Astrocyte of the spinal cord (primary cell): ENCODE measurements around the gene TMEM18.
A peak's percentile ranks its signal among the peaks of the same experiment; 100 is the strongest.

Source experiments
- DNase-seq: peaks from one replicate; pipeline ENCODE4 v3.0.0; 2011; ENCODE audit warnings: low read depth, low spot score
- H3K4me3 ChIP-seq: 2 replicates; pipeline ENCODE4 v1.5.1; 2011; ENCODE audit warnings: low read depth, mild to moderate bottlenecking, low read length, moderate library complexity
- in situ Hi-C: cut with HindIII; loops from 2 replicates; pipeline ENCODE4 v1.10.0; 2017; ENCODE audit warnings: low sequenced_read_pairs
- TF ChIP-seq, protein P1 (sequence below): IDR thresholded peaks from 2 replicates; pipeline ENCODE4 v1.5.1; 2012; ENCODE audit warnings: low read depth, mild to moderate bottlenecking, low read length, inconsistent platforms

The TMEM18 gene

DNA sequence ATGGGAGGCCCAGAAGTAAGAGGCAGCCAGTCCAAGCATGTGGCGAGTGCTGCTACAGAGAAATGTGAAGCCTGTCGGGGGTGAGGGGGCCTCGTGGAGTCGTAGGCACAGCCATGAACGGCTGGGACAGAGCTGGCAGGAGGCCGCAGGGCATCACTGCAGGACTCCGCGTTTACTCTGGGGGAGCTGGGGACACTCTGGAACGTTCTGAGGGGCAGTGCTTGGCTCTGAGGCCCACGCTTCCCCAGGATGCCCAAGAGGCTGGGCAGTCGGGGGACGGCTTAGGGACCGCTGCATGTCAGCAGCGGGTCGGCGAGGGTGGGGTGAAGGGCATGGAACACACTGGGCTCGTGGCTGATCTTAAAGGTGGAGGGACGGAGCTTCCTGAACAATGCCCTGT, 6.6 kb downstream of the TMEM18 start:
- H3K4me3 ChIP-seq = no peak overlapping the region
- in situ Hi-C loops = no loop called here
- DNase-seq = no peak
- TF ChIP-seq, protein P1, sequence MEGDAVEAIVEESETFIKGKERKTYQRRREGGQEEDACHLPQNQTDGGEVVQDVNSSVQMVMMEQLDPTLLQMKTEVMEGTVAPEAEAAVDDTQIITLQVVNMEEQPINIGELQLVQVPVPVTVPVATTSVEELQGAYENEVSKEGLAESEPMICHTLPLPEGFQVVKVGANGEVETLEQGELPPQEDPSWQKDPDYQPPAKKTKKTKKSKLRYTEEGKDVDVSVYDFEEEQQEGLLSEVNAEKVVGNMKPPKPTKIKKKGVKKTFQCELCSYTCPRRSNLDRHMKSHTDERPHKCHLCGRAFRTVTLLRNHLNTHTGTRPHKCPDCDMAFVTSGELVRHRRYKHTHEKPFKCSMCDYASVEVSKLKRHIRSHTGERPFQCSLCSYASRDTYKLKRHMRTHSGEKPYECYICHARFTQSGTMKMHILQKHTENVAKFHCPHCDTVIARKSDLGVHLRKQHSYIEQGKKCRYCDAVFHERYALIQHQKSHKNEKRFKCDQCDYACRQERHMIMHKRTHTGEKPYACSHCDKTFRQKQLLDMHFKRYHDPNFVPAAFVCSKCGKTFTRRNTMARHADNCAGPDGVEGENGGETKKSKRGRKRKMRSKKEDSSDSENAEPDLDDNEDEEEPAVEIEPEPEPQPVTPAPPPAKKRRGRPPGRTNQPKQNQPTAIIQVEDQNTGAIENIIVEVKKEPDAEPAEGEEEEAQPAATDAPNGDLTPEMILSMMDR = no peak

DNA sequence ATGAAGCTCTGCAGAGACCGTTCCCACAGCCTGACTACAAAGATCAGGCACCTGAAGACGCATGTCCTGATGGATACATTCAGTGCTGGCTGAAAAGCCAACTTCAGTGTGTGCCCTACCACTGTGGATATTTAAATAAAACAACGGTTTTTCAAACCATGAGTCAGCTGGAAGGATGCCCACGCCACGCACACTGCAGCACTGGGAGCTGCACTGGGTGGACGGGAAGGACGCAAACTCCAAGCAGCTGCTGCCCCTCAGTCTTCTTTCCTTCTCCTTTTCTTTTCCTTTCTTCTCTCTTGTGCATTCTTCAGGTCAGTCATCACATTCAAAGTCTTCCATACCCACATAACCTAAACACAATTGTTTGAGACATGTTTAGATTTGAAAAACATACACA, 7.9 kb downstream of the TMEM18 start:
- in situ Hi-C loops = no loop called here
- H3K4me3 ChIP-seq = no peak overlapping the region
- TF ChIP-seq, protein P1 = no peak
- DNase-seq = peak; percentile 70

DNA sequence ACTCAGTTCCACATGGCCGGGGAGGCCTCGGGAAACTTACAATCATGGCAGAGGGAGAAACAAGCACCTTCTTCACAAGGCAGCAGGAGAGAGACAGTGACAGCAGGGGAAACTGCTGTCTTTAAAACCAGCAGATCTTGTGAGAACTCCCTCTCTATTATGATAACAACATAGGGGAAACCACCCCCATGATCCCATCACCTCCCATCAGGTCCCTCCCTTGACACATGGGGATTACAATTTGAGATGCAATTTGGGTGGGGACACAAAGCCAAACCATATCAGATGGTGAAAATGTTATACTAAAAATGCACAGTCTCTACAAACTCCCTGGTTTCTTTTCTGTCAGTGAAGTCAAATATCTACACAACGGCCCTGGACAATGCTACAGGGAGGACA, 9.2 kb downstream of the TMEM18 start:
- in situ Hi-C loops = no loop called here
- DNase-seq = no peak
- H3K4me3 ChIP-seq = no peak overlapping the region
- TF ChIP-seq, protein P1 = no peak

DNA sequence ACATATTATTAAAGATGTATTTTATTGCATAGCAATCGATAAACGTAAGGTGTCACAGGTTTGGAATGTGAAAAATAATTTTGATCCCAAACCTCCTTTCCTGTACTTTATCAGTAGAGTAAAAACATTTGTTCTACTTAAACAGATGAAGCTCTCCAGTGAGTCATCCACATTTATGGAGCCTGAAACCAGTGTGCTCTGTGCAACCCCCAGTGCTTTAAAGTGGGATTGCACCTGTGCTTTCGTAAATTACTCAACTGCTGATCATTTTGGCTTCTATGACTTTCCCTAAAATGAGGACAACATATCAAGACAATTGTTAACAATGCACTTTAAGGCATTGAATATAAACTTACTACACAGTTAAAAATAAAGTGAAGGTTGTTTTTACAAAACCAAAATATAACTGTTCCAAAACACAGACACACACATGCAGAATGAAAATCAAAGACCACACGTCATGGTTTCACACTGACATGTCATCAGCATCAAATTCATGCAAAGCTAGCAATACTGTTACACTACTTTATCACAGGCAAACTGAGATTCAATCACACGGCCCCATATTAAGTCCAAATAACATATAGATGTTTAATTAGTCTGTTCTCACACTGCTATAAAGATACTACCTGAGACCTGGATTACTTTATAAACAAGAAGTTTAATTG, 9.7 kb downstream of the TMEM18 start:
- in situ Hi-C loops = no loop called here
- H3K4me3 ChIP-seq = no peak overlapping the region
- DNase-seq = peak; percentile 75
- TF ChIP-seq, protein P1 = peak; percentile 77

DNA sequence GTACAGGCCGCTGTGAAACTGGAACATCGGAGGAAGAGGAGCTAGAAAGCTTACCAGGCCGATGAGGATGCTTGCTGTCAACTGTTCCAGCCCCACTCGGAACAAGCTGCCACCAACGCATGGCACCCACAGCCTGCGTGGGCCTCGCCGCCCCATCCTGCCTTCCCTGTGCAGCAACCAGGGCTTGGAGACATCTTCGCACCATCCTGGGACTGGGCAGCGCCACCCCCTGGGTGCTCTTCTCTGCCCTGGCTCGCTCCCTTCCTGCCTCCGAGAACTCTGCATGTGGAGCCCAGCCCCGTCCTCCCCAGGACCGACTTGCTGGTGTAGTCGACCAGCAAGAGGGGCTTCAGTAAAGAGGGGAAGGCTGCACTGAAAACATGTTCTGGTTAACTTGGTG, 10.8 kb downstream of the TMEM18 start:
- in situ Hi-C loops = no loop called here
- no peak for DNase-seq
- no peak overlapping the region for H3K4me3 ChIP-seq
- TF ChIP-seq, protein P1 = no peak

DNA sequence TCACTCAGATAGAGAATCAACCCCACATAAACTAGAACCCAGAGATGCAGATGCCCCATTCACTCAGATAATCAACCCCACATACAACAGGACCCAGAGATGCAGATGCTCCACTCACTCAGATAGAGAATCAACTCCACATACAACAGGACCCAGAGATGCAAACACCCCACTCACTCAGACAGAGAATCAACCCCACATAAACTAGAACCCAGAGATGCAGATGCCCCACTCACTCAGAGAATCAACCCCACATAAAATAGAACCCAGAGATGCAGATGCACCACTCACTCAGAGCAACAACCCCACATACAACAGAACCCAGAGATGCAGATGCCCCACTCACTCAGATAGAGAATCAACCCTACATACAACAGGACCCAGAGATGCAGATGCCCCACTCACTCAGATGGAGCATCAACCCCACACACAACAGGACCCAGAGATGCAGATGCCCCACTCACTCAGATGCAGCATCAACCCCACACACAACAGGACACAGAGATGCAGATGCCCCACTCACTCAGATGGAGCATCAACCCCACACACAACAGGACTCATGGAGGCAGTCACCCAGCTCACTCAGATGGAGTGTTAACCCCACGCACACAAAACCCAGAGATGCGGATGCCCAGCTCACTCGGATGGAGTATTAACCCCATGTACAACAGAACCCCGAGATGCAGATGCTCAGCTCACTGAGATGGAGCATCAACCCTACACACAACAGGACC, 11.7 kb downstream of the TMEM18 start:
- in situ Hi-C loops = no loop called here
- no peak overlapping the region for H3K4me3 ChIP-seq
- TF ChIP-seq, protein P1 = no peak
- no peak for DNase-seq
